NCI-H1694 (cell line): Measurements from ENCODE around the gene ASTN2.

Experiments
- DNase-seq: peaks from one replicate; lab custom pipeline; 2025; lab: John Stamatoyannopoulos, UW

The ASTN2 gene

GRCh38 chr9:117104716-117105495, 310.0 kb downstream of the ASTN2 start:
- no peak for DNase-seq

DNA sequence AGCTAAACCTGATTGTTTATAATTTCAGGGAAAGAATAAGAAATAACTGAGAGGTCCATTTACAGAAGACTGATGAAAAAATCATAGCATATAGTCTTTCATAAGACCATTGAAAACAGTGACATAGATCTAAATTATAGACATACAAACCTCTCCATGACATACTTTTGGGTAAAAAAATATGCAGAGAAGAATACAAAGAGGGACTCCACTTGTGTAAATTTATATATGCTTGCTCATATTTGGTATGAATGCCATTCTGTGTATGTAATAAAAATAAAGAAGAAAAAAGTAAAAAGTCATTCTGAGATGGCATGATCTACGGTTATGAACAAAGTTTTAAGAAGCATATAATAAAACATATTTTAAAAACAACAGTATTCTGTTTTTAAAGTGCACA, 310.7 kb downstream of the ASTN2 start:
- no peak for DNase-seq

GRCh38 chr9:117103438-117104110, 311.3 kb downstream of the ASTN2 start:
- no peak for DNase-seq

GRCh38 chr9:117101008-117101407, 313.8 kb downstream of the ASTN2 start:
- DNase-seq: no peak

DNA sequence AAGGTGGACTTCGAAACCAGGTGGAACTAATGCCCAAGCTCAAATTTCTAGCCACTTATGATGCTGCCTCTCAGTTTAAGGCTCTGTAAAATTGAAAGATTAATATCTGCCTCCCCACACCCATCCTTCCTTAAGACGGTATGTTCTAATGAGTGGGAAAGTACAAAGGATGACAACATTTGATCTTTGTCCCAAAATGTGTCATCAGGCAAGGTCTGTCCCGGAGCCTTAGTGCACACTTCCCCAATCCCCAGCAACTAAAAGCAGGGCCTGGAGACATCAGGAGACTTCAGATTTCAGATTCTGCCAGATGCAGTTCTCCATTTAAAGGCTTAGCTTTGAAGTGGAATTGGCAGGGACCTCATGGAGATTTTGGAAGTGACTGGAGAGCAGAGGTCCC, 316.5 kb downstream of the ASTN2 start:
- DNase-seq: no peak

DNA sequence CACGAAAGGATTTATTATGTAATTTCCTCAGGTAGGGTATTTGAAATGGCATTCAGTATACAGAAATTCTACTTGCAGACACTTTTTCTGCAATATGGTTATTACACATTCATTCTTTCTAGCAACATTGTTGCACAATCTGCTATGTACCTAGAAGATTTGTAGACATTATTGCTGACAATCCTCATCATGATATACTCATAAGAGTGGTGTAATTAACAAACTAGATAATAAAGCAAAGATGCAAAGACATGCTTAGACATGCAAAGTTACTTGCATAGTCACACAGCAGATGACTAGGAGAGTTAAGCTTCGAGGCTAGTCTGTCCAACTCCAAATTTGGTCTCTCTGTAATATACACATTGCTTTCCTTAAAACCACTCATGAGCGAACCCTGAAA, 317.1 kb downstream of the ASTN2 start:
- no peak for DNase-seq

DNA sequence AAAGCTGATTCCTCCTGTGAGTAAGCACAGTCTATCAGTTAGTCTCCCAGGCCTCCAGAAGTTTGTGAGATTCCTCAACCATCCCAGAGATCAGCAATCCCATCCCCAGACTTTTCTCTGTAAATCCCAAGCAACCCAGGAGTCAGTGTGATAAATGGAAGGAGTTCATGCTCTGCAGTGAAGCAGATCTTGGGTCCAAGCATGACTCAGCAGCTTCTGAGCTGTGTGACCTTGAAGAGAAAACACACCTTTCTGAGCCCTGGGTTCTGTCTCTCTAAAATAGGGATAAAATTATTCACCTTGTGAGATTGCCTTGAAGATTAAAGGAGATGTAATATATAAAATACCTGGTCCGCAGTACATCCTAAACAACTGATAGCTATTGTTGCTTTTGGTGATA, 318.7 kb downstream of the ASTN2 start:
- no peak for DNase-seq

DNA sequence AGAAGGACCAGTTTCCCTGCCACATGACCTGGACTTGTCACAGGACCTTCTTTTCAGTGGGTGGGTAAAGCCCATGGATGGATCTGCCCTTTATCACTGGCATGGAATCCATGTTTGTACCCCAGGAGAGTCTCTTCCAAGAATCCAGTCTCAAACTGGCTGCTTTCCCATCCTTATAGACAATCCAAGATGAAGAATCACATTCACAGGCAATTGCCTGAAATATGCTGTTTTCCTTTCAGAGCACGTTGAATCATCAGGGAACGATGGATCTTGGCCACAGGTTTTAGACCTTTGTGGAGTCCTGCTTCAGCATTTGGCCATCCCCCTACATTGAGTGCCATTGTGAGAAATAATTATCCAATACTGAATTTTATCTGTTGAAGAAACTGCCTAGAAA, 319.8 kb downstream of the ASTN2 start:
- no peak for DNase-seq

DNA sequence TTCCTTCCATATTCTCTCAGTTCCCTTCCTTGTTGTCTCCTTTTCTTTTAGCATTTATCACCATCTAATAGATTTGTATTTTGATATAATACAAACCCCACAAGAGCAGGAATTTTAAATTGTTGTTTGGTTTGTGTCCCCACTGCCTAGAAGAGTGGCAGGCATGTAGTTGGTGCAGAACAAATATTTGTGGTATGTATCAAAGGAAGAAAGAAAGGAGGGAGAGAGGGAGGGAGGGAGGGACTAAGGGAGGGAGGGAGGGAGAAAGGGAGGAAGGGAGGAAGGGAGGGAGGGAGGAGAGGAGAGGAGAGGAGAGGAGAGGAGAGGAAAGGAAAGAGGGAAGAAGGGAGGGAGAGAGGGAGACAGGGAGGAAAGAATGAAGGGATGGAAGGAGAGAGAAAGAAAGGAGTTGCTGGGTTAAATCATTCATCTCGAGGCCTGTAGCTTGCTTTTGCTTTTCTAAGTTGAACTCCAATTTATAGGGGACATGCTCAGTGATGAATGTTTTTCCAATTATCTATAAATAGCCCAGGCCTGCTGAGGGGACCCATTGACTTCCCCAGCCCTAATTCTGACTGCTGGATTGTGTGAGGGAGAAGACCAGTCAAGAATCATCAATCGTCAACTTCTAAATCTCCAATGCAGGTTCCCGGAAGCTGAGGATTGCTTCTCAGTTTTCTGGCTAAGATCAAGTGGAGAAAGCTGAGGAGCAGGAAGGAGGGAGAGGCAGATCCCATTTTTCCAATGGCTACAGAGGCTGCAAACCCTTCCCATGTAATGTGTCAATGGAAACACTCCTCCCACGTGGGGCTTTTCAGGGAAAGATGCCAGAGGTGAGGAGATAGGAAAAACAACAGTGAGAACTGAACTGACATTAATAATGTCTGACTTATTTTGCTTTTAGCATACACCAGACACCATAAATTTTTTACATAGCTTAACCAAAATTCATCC, 320.7 kb downstream of the ASTN2 start:
- no peak for DNase-seq

GRCh38 chr9:117092582-117092981, 322.3 kb downstream of the ASTN2 start:
- no peak for DNase-seq

GRCh38 chr9:117091529-117091928, 323.3 kb downstream of the ASTN2 start:
- DNase-seq: no peak

GRCh38 chr9:117088786-117089185, 326.1 kb downstream of the ASTN2 start:
- no peak for DNase-seq

DNA sequence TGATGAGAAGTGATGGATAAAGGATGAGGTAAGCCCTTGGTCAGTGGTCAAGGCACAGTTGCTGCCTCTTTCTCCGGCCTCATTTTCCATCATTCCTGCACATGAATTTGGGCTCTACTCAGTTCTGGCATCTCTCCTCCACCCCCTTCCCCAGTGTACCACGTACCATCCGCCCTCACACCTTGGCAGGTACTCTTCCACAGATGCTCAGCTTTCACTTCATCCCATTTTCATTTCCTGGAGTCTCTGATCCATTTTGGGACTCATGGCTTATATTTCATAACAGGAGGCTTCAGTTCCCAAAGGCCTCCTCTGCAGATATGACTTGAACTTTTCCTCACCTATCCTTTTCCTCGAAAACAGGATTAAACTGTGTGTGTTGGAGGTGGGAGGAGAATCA, 326.7 kb downstream of the ASTN2 start:
- DNase-seq: no peak

DNA sequence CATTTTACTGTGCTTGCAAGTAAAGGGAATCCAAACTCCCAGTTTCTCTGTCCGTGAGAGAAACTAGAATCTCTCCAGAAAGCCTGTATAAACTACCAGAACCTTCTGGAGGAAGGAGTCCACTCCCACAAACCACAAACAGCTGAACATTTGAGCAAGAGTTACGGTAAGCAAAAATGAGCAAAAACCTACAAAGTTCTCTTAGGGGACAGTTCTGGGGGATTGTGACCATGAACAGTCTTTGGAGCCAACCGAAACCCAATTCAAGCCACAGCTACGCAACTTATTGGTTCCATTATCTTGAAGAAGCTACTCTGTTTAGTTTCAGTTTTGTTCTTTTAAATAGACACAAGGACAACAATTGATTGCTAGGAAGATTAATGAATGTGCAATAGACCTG, 330.6 kb downstream of the ASTN2 start:
- DNase-seq: no peak

GRCh38 chr9:117083559-117083958, 331.3 kb downstream of the ASTN2 start:
- DNase-seq: no peak

DNA sequence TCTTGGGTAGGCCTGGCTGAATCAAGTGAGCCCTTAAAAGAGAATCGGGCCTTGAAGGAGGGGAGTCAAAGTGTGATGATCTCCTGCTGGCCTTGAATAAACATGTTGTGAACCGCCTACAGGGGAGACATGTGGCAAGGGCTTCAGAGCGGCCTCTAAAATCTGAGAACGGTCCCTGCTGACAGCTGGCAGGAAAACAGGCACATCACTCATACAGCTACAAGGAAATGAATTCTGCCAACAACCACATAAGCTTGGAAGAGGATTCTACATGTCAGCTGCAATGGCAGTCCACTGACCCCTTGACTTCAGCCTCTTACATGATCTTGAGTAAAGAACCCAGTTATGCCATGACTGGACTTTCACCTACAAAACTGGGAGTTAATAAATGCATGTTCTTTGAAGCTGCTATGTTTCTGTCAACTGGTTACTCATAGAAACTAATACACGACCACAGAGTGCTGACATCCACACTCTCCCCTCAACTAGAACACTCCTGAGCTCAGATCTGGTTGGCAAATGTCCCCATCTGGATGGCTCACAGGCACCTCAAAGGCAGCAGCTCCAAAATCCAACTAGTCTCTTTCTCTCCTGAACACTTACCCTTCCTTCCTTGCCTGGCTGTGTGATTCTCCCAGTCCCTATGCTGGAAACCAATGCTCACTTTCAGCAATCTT, 333.1 kb downstream of the ASTN2 start:
- peak; percentile 66 for DNase-seq

GRCh38 chr9:117080765-117081390, 334.0 kb downstream of the ASTN2 start:
- no peak for DNase-seq

- no peak for DNase-seq
Measured at GRCh38 chr9:117076571-117077290, 338.1 kb downstream of the ASTN2 start.

- no peak for DNase-seq
Measured at GRCh38 chr9:117075636-117076035, 339.2 kb downstream of the ASTN2 start.

DNA sequence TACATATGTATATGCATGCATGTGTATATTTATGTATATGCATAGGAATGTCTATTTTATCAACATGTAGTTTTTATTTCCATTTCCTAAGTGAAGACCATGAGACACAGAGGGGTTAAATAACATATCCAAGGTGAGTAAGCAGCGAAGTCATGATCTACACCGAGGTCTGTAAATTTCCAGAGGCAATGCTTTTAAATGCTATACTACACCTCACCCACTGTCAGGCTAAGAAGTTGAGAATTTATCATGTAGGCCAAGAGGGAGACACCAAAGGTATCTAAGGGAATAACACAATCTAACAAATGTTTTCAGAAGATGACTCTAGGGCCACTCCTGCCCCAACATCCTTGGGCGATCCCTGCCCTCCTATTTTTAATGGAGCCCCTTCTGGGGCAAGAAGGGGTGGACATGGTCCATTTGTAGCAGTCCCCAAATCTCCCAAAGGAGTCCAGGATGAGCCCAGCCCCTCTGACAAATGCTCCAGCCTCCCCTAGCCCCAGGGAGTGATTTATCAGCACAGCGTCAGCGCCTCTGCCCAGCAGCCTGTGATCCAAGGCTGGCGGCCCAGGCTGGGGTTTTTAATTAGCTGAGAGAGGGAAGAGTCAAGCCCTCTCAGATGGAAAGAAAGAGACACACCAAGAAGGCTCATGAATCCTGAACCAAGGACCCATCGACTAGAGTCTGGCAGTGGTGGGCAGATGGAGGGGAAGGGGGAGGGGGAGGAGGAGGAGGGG, 339.9 kb downstream of the ASTN2 start:
- peak; percentile 14 for DNase-seq
